ENCODE results near the gene GNG14.
A peak's percentile ranks its signal among the peaks of the same experiment; 100 is the strongest.
"Not testable (repeated sequence)": the region's sequence is repeated elsewhere in the genome, so short reads cannot be mapped to it uniquely, and the experiment has no call there.

Gene GNG14

GRCh38 chr19:12687496-12688196 lies at the start of gene GNG14:
Gene GNG14 (plus strand): TSS chr19:12687998. CDS start chr19:12688049, 51 bp downstream.
- DNase-seq (ENCODE audit: low read depth, low spot score), result no peak

DNA sequence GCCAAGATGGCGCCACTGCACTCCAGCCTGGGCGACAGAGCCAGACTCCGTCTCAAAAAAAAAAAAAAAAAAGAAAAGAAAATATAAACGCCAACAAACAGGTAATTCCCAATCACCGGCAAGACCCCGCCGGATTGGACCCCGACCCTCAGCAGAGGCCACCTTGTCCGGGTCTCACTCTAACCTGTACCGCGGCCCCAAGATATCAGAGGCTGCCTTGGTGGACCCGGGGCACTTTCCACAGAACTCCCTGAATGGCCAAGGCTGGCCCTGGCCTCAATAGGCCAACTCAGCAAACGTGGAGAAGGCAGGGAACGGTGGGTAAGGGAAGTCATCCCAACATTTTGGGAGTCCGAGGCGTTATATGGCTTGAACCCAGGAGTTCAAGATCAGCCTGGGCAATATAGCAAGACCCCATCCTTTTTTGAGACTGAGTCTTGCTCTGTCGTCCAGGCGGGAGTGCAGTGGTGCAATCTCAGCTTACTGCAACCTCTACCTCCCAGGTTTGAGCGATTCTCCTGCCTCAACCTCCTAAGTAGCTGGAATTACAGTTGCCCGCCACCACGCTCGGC lies 49.1 kb upstream of the GNG14 start:
- no peak for DNase-seq (ENCODE audit: low read depth, low spot score)

DNA sequence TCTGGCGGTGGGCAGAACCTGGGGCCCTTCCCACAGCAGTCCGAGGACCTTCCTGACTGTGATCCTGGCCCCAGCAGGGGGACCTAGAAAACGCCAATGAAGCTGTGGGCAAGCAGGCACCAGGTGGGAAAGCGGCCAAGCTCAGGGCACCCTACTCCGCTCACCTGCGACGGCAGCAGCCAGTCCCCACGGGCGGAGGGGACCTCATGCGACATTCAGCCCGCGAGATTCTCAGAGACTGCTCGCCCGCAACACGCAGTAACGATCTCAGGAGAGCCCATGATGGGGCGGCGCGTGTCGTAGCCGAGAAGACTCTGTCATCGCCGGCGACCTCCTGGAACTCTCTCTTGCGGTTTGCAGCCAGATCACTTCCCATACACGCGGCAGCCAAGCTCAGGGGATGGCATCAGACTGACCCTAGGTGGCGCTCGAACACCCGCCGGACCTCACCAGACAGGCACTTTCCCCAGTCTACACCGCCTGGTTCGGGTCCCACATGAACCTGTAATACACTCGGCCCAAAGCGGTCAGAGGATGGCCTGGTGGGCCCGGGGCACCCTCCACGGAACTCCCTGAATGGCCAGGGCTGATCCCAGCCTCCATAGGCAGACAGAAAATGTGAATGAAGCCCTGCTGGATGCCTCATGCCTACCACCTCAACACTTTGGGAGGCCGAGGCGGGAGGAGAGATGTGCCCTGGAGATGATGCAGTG lies 47.7 kb upstream of the GNG14 start:
- peak; percentile 79 for DNase-seq (ENCODE audit: low read depth, low spot score)

- DNase-seq (ENCODE audit: low read depth, low spot score), result no peak
These were observed 46.3 kb upstream of the GNG14 start for GRCh38 chr19:12641456-12641855.

DNA sequence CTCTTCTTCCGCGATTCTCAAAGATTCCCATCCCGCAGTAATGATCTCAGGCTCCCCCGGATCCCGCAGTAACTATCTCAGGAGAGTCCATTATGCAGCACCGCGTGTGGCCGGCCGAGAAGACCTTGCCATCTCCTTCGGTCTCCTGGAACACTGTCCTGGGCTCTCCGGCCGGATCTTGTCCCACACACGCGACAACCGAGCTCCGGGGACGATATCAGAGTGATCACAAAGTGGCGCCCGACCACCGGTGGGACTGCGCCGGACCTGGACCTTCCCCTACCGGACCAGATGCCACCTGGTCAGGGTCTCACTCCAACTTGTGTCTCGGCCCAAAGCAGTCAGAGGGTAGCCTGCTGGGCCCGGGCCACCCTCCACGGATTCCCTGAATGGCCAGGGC lies 45.3 kb upstream of the GNG14 start:
- DNase-seq (ENCODE audit: low read depth, low spot score), result no peak

DNA sequence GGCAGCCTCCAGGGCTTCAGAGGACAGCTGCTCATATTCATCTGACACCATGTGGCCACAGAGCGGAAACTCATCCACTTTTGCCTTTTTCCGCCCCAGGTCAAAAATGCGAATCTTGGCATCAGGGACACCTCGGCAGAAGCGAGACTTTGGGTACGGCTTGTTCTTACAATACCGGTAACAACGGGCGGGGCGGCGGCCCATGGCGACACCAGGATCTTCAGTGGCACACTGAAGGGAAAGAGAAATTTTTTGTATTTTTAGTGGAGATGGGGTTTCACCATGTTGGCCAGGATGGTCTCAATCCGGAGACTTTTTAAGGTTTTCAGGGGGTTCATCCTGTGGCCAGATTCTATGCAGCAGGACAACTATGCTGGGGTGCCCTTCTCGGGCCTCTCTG lies 44.1 kb upstream of the GNG14 start:
- not testable (repeated sequence) for DNase-seq (ENCODE audit: low read depth, low spot score)

DNA sequence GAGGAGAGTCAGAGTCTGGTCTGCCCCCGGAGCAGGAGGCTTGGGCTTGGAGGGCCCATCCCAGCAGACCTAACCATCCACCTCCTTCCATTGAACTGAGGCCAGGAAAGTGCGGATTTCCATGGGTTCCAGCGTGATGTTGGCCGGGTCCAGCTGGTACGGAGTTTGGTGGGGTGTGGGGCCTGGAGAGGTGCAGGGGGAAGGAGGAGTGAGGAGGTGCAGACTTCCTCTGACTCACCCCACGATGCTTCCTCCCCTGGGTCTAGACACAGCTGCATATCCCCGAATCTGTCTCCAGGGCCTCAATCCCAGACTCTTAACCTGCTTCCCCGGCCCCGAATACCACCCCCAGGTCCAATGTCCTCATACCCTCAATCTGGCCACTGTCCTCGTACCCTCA lies 41.2 kb upstream of the GNG14 start:
- no peak for DNase-seq (ENCODE audit: low read depth, low spot score)

DNA sequence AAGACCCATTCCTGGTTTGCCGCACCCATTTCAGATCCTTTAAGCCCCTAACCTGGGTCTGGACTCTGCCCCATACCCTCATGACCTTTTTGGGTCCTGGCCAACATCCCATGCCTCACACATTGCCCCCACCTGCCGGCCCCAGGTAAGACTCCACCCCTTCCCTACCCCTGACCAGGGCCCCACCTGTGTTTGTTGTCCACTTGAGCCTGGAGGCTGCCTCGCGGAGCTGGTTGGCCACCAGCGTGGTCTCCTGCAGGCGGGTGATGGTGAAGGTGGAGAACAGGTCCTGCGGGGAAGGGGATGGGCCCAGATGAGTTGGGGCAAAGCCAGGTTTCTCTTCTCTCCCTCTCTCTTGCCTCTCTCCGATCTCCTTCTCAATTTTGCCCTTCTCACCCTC lies 40.8 kb upstream of the GNG14 start:
- DNase-seq (ENCODE audit: low read depth, low spot score), result no peak

GRCh38 chr19:12647490-12648071 lies 40.2 kb upstream of the GNG14 start:
- no peak for DNase-seq (ENCODE audit: low read depth, low spot score)

DNA sequence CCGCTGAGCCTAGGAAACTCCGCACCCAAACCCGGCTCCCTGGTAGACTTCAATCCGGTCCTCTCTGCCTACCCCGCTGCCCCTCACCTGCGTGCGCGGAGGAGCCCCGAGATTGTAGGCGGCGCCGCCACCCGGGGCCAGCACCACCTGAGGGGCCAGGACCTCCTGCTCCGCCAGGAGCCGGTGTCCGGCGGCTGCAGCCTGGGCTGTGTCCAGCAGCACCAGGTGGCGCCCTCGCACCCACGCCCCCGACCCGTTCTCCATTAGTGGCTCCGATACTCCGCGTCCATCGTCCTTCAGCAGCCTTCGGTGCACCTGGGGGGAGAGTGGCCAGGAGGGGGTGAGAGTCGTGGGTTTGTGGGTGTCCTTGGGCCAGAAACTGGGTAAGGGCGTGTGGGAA lies 39.7 kb upstream of the GNG14 start:
- DNase-seq (ENCODE audit: low read depth, low spot score), result no peak

DNA sequence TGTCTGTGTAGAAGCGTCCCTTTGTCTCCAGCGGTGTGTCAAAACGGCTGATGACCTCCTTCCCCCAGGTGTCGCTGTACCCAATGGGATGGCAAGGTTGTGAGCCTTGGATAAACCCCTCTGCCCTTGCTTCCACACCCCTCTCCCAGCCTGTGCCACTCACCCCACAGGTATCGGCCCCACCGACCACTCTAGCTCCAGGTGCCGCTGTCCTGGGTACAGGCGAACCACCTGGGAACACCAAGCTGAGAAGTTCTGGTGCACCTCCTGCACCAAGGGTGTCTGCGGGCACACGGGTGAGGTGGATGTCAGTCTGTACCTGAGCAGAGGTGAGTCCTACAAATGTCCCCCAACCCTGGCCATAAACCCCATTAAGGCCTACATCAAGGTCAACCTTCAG lies 37.9 kb upstream of the GNG14 start:
- no peak for DNase-seq (ENCODE audit: low read depth, low spot score)

DNA sequence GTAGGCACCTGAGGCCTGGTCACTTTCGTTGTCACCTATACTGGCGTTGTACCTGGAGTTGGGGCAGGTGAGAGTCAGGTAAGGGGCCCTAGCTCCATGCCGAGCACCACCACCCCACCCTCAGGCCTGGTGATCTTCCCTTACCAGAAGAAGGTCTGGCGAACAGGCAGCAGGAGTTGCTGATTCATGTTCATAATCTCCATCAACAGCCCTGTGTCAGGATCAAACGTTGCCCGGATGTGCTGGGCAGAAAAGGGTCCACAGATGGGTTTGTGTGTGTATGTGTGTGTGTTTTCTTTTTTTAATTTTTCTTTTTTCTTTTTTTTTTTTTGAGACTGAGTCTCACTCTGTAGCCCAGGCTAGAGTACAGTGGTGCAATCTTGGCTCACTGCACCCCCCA lies 35.6 kb upstream of the GNG14 start:
- no peak for DNase-seq (ENCODE audit: low read depth, low spot score)

- no peak for DNase-seq (ENCODE audit: low read depth, low spot score)
These were observed 32.3 kb upstream of the GNG14 start for GRCh38 chr19:12655546-12655945.

DNA sequence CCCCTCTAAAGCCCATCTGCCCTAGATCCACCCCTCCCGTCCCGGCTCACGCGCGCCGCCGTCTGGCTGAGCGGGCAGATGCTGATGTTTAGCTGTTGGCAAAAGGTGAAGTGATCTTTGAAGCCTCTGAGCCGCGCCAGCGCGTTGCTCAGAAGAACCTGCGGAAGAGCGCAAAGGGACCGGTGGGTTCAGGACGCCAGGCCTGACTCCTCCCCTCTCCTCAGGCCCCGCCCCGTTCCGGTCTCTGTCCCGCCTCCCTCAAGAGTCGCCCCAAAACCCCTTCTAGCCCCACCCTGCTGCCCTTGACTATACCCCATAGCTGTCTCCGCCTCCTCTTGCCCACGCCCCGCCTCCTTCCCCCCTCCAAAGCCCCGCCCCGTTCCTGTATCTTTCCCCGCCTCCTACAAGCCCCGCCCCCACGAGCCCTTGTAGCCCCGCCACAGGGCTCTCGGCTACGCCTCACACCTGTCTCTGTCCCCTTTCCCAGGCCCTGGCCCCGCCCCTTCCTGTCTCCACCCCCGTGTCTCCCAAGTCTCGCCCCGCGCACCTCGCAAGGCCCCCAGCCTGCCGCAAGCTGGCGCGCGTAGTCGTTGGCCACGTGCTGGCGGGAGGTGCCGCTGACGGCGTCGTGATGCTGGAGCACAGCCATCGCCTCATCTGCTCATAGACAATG lies 30.8 kb upstream of the GNG14 start:
- DNase-seq (ENCODE audit: low read depth, low spot score), result no peak

DNA sequence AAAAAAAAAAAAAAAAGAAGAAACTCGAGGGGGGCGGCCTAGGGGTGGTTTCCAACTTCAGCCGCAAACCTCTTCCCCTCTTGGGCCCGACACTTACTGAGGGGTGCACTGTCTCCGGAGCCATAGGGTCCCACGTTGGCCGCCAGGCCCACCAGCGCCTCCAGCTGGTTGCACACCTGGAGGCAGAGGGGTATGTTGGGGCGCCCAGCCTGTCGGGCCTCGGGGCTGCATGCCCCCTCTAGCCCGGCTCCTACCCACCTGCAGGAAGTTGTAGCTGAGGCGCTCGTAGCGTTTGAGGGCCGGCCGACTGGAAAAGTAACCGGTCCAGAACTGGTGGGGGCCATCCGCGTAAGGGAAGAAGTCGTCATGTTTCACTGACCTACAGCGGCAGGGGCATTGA lies 29.8 kb upstream of the GNG14 start:
- no peak for DNase-seq (ENCODE audit: low read depth, low spot score)

DNA sequence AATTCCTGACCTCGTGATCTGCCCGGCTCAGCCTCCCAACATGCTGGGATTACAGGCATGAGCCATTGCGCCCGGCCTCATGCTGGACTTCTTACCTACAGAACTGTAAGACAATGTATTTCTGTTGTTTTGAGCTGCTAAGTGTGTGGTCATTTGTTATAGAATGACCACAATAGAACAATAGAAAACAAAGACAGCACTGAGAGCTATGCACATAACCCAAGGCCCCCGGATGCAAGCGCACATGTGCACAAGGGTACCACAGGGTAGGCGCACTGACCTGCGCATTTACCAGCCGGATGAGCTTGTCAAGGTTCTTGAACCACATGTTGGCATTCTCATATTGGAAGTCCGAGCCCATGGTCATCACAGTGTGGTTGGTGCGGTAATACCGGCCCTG lies 26.8 kb upstream of the GNG14 start:
- DNase-seq (ENCODE audit: low read depth, low spot score), result no peak

- no peak for DNase-seq (ENCODE audit: low read depth, low spot score)
These were observed 23.2 kb upstream of the GNG14 start for GRCh38 chr19:12664406-12665280.

DNA sequence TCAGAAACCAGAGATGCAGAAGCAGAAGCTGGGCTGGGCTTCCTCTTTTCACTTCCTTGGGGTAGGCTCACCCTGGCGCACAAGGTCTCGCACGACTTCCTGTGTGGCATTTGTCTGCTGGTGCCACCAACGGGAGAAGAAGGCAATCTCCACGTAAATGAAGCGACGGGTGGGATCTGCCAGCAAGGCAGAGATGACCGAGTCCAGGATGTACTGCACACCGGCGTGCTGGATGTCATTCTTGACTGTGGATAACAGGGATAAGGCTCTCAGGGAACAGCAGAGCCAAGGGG lies 22.6 kb upstream of the GNG14 start:
- no peak for DNase-seq (ENCODE audit: low read depth, low spot score)

DNA sequence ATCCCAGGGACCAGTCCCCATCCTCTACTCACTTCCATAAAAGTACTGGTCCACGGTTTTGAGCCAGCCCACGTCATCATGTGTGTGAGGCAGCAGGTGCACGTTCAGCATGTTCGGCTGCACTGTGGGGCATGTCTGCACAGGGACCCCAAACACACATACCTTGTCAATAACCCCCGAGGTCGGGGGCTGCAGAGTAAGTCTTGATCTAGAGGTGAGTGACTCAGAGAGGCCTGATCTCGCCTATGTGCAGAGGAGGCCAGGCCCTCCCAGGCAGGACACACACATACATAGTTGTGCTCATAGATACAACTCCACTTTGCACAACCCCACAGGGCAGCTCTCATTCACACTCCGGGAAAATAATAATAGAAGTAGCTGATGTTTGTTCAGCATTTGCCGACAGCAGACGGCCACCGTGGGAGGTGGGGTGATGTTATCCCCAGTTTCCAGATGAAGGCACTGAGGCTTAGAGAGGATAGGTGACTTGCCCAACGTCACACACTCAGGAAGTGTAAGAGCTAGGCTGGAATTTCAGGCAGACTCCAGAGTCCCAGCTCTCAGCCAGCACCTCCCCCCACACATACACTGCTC lies 22.0 kb upstream of the GNG14 start:
- DNase-seq (ENCODE audit: low read depth, low spot score), result no peak

DNA sequence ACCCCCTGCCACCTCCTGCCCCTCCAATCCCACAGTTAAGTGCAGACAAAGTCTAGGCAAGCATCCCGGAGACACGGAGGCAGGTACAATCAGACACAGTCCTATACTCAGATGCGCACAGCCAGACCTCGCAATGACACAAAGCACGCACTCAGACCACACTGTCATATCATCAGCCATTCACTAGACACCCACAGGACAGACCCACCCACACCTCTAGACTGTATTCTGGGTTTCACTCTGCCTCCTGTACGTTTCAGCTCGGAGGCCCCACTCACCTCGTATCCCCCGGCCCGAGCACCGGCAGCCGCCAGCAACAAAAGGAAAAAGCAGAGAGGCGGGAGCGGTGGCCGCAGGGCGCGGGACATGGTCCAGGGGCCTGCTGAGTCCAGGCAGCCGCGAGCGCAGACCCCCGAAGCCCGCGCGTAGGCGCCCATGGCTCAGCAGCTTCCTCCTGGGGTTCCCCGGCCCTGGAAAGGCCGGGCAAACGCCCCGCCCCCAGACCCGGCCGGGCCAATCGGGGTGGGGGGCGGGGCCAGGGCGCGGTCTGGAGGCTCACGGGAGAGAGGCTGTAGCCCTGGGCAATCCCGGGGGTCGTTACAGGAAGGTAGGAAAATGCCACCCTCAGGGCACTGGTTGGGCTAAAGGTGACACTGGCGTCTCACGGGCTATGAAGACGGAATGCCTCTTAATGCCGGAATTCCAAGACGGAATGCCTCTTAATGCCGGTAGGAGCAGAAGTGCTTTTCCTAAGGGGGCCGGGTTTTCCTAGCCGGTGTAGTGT lies 21.3 kb upstream of the GNG14 start, which contains the start of the genes MAN2B1 and WDR83:
TSS of gene MAN2B1 (minus strand) at position 478 of the 784 bp plus-strand sequence. CDS start at position 437, 41 bp downstream.
TSS of gene WDR83 (plus strand) at position 543 of the 784 bp plus-strand sequence. CDS start 2,984 bp downstream, outside the sequence.
- peak; percentile 73 for DNase-seq (ENCODE audit: low read depth, low spot score)

All from activated naive CD8-positive, alpha-beta T cell treated with anti-CD3 and anti-CD28 coated beads, Interleukin-2, amount 50 U/mL, for 16 hours (primary cell).